PC-3 (cell line): Measurements from ENCODE around the gene LTA. TPM values are rescaled to one million over a fixed set of nuclear protein-coding genes. Genes with fewer than 3 reads are reported as not detected.

Experiments
- ATAC-seq: fragments of 200-7000 bp; cut with Tn5 transposase; 2 replicates; pipeline ENCODE4 v1.9.1; 2020; ENCODE audit warnings: mild to moderate bottlenecking, moderate library complexity
- BruUV-seq: library from RNA; stranded (reverse); fragments of 400-500 nt; replicated peaks from 2 replicates; lab custom pipeline; 2021; lab: Mats Ljungman, UMichigan
- CTCF ChIA-PET: fragments of 300-600 bp; sonication (Branson Sonifier 250); formaldehyde crosslinking; loops from one replicate; lab custom pipeline; 2022; ENCODE audit warnings: antibody characterized with exemption; lab: Charles Lee
- POLR2A ChIA-PET: fragments of 300-600 bp; sonication (Branson Sonifier 250); formaldehyde crosslinking; loops from one replicate; lab custom pipeline; 2022; ENCODE audit warnings: antibody characterized with exemption; ENCODE audit not compliant: unreplicated experiment; lab: Charles Lee
- DNase-seq: peaks from one replicate; pipeline ENCODE4 v3.0.0-alpha.2; 2015
- H2AFZ ChIP-seq: fragments of 300-600 bp; sonication (generic); 2 replicates; pipeline ENCODE4 v1.6.0; 2016; ENCODE audit warnings: antibody characterized with exemption, low read length
- H3F3A ChIP-seq: fragments of 300-600 bp; sonication (generic); one replicate; pipeline ENCODE4 v1.6.0; 2017; ENCODE audit warnings: antibody characterized with exemption, low read length, control low read depth, mild to moderate bottlenecking; ENCODE audit not compliant: unreplicated experiment
- H3K27ac ChIP-seq: fragments of 300-600 bp; sonication (generic); 2 replicates; pipeline ENCODE4 v1.5.1; 2016; ENCODE audit warnings: mild to moderate bottlenecking, low read length
- H3K27me3 ChIP-seq: fragments of 300-600 bp; sonication (generic); 2 replicates; pipeline ENCODE4 v1.6.1; 2016; ENCODE audit warnings: low read length, mixed read lengths
- H3K36me3 ChIP-seq: fragments of 300-600 bp; sonication (generic); 2 replicates; pipeline ENCODE4 v1.6.1; 2016; ENCODE audit warnings: low read depth, mixed run types, low read length, mixed read lengths
- H3K4me1 ChIP-seq: fragments of 300-600 bp; sonication (generic); 2 replicates; pipeline ENCODE4 v1.5.1; 2016; ENCODE audit warnings: low read length; ENCODE audit not compliant: insufficient read depth
- H3K4me2 ChIP-seq: fragments of 300-600 bp; sonication (generic); 2 replicates; pipeline ENCODE4 v1.6.0; 2016; ENCODE audit warnings: low read length
- H3K4me3 ChIP-seq: fragments of 300-600 bp; sonication (generic); 2 replicates; pipeline ENCODE4 v1.5.1; 2016; ENCODE audit warnings: mild to moderate bottlenecking, low read length, mixed read lengths
- H3K79me2 ChIP-seq: fragments of 300-600 bp; sonication (generic); 2 replicates; pipeline ENCODE4 v1.6.1; 2017; ENCODE audit warnings: low read length, mixed read lengths
- H3K9ac ChIP-seq: fragments of 300-600 bp; sonication (generic); 2 replicates; pipeline ENCODE4 v1.6.0; 2016; ENCODE audit warnings: mild to moderate bottlenecking, low read length
- H3K9me2 ChIP-seq: fragments of 300-600 bp; sonication (generic); replicated peaks from 2 replicates; pipeline ENCODE4 v1.6.1; 2016; ENCODE audit warnings: mixed run types, low read length, mixed read lengths
- H3K9me3 ChIP-seq: fragments of 300-600 bp; sonication (generic); 2 replicates; pipeline ENCODE4 v1.6.1; 2016; ENCODE audit warnings: low read length, mixed read lengths
- H4K20me1 ChIP-seq: fragments of 300-600 bp; sonication (generic); 2 replicates; pipeline ENCODE4 v1.6.1; 2016; ENCODE audit warnings: low read length, mixed read lengths
- EZH2 ChIP-seq: fragments of 300-600 bp; sonication (generic); IDR thresholded peaks from one replicate; pipeline ENCODE4 v1.6.1; 2017; ENCODE audit warnings: antibody characterized with exemption, mild to moderate bottlenecking, low read length; ENCODE audit not compliant: unreplicated experiment
- EZH2phosphoT487 ChIP-seq: fragments of 300-600 bp; sonication (generic); IDR thresholded peaks from 2 replicates; pipeline ENCODE4 v1.6.1; 2018; ENCODE audit warnings: mild to moderate bottlenecking, antibody characterized with exemption, low read length, borderline replicate concordance
- intact Hi-C: fragments of 100-400 bp; cut with micrococcal nuclease; formaldehyde crosslinking; loops from 2 replicates; pipeline ENCODE4 v1.9.0; 2023
- total RNA-seq: library from RNA; depleted of rRNA; stranded (reverse); fragments of >200 nt; gene quantifications from 2 replicates; pipeline ENCODE4 v1.2.3, GENCODE V29; 2014
- TF ChIP-seq, protein P1 (sequence below): fragments of 300-600 bp; sonication (generic); conservative IDR thresholded peaks from 2 replicates; pipeline ENCODE4 v1.5.1; 2017; ENCODE audit warnings: antibody characterized with exemption, low read depth, mild to moderate bottlenecking, low read length

LTA gene
- total RNA-seq, 1 experiment from 2014 or later = not detected

DNA sequence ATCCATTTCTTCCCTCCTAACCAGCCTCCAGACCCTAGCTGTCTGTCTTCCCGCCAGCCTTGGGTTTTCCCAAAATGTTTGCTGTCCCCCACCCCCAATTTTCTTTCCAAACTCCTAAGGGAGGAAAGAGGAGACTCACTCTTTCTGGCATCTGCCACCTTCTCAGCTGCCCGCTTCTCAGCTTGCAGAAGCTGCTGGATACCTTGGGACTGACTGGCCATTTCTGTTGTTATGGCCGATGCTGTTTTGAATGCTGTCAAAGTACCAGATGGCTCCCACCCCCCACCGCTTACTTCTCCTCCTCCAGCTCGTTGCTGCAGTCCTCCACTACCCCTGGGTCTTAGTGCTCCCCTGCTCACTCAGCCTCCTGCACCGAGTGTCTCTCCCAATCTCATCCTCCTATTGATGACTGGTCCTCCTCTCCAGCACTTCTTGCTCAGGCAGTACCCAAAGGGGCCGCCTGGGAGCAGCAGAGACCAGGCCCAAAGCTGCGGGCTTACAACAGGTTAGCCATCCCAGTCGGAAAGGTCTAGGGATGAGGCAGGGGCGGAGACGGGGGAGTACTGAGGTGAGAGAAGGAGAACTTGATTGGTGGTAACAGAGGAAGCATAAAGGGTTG lies 25.6 kb upstream of the LTA start, which contains the start of gene ATP6V1G2:
TSS of gene ATP6V1G2 (minus strand) at position 270 of the 619 bp plus-strand sequence. CDS start at position 221, 49 bp downstream.
- Histone ChIP-seq H3F3A (no peaks in the 10 kb centered on the region), H3K9me3 (no peaks in the 10 kb centered on the region), H3K4me2 (peak within 1 kb of the TSS; percentile 96), H3K4me3 (peak within 1 kb of the TSS; percentile 76), H3K36me3 (peaks cover 8% of the 10 kb centered on the region; the same call in 1 of the 2 replicates), H4K20me1 (no peaks in the 10 kb centered on the region), H3K79me2 (peaks cover 37% of the 10 kb centered on the region), H3K9ac (peak within 1 kb of the TSS; percentile 97), H3K27me3 (no peaks in the 10 kb centered on the region), H3K4me1 (peaks cover 20% of the 10 kb centered on the region), H2AFZ (peak within 1 kb of the TSS; percentile 82), H3K27ac (peak within 1 kb of the TSS; percentile 41; the same call in 1 of the 2 replicates), H3K9me2 (no peaks in the 10 kb centered on the region)
- no peak for TF ChIP-seq EZH2
- TF ChIP-seq, protein P1, sequence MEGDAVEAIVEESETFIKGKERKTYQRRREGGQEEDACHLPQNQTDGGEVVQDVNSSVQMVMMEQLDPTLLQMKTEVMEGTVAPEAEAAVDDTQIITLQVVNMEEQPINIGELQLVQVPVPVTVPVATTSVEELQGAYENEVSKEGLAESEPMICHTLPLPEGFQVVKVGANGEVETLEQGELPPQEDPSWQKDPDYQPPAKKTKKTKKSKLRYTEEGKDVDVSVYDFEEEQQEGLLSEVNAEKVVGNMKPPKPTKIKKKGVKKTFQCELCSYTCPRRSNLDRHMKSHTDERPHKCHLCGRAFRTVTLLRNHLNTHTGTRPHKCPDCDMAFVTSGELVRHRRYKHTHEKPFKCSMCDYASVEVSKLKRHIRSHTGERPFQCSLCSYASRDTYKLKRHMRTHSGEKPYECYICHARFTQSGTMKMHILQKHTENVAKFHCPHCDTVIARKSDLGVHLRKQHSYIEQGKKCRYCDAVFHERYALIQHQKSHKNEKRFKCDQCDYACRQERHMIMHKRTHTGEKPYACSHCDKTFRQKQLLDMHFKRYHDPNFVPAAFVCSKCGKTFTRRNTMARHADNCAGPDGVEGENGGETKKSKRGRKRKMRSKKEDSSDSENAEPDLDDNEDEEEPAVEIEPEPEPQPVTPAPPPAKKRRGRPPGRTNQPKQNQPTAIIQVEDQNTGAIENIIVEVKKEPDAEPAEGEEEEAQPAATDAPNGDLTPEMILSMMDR = peak; percentile 97
- ChIA-PET CTCF (interaction anchor here (0.5 to 2.1 kb wide), 3 partner anchors 49 to 63 kb away, joined by 3 to 9 read pairs (median 6); no protein-coding TSS in a partner anchor), POLR2A (no interaction called here)
- ATAC-seq (peak; percentile 72), DNase-seq (peak; percentile 96)
- BruUV-seq = no TSS peak
- intact Hi-C loops = loop anchor here (1.0 to 5.0 kb wide), 3 partner anchors 52 to 121 kb away; partner anchors contain the start of genes CSNK2B and LY6G5B

DNA sequence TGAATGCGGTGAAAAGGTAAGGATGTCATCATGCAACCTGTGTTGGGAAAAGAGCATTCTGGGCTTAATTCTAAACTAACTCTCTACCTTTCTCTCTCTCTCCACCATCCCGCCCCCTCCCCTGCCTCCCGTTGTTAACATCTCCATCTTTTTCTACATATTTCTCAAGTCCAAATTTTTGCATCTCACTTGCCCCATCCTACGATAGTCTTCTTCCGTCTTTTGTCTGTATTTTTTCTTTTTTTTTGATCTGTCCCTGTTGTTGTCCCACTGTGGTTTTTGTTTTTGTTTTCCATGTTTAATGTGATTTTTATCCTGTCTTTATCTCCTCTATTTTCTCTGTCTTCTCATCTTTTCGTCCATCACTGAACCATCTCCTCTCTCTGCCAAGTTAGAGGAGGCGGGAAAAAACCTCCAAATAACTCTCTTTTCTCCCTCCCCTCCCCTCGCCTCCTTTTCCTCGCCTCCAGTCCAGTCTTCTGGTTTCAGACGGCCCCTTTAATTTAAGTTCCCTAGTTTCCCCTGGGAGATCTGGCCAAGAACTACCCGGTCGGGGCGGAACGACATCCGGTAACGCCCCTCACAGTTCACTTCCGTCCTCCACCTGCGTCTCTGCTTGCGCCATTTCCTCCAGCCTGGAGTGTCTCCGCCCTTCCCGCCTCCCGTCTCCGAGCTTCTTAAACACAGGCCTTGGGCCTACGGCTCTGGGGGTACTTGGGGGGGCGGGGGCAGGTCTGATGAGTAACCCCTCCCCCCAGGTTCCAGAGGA lies 24.9 kb upstream of the LTA start, which contains the start of gene NFKBIL1:
TSS of gene NFKBIL1 (plus strand) at position 651 of the 769 bp plus-strand sequence. CDS start at position 738, 87 bp downstream.
- H3K4me3 ChIP-seq = peak within 1 kb of the TSS; percentile 76
- BruUV-seq = no TSS peak
- no peaks in the 10 kb centered on the region for H3F3A ChIP-seq
- H3K4me1 ChIP-seq = peaks cover 20% of the 10 kb centered on the region
- no peaks in the 10 kb centered on the region for H4K20me1 ChIP-seq
- CTCF ChIA-PET = interaction anchor here (0.6 to 2.1 kb wide), 3 partner anchors 51 to 278 kb away, joined by 3 to 9 read pairs (median 4); no protein-coding TSS in a partner anchor
- POLR2A ChIA-PET = interaction anchor here (0.6 to 0.7 kb wide), 2 partner anchors 85 to 1427 kb away, joined by 3 read pairs; no protein-coding TSS in a partner anchor
- TF ChIP-seq, protein P1 = no peak
- no peak for TF ChIP-seq EZH2
- no peak for TF ChIP-seq EZH2phosphoT487
- H3K79me2 ChIP-seq = peaks cover 33% of the 10 kb centered on the region
- H3K9me2 ChIP-seq = no peaks in the 10 kb centered on the region
- H3K27ac ChIP-seq = peak within 1 kb of the TSS; percentile 41
- H3K9me3 ChIP-seq = no peaks in the 10 kb centered on the region
- peak within 1 kb of the TSS; percentile 97 for H3K9ac ChIP-seq
- no peaks in the 10 kb centered on the region for H3K27me3 ChIP-seq
- intact Hi-C loops = loop anchor here (1.0 to 5.0 kb wide), 3 partner anchors 51 to 120 kb away; partner anchors contain the start of genes CSNK2B and LY6G5B
- peak within 1 kb of the TSS; percentile 82 for H2AFZ ChIP-seq
- peak within 1 kb of the TSS; percentile 96 for H3K4me2 ChIP-seq
- peaks cover 8% of the 10 kb centered on the region; the same call in 1 of the 2 replicates for H3K36me3 ChIP-seq
- ATAC-seq = peak; percentile 81
- DNase-seq = peak; percentile 95
